A673 (cell line): ENCODE results near the gene PTH2. TPM values are rescaled to one million over a fixed set of nuclear protein-coding genes. Genes with fewer than 3 reads are reported as not detected.

ENCODE experiments used
- BruUV-seq: library from RNA; stranded (reverse); fragments of 400-500 nt; replicated peaks from 2 replicates; lab custom pipeline; 2021; lab: Mats Ljungman, UMichigan
- CTCF ChIA-PET: fragments of 300-600 bp; sonication (Branson Sonifier 250); formaldehyde crosslinking; loops from one replicate; lab custom pipeline; 2022; ENCODE audit warnings: antibody characterized with exemption; lab: Charles Lee
- POLR2A ChIA-PET: fragments of 300-600 bp; sonication (Branson Sonifier 250); formaldehyde crosslinking; loops from one replicate; lab custom pipeline; 2022; ENCODE audit warnings: antibody characterized with exemption; ENCODE audit not compliant: low non-redundant PET; lab: Charles Lee
- DNase-seq: peaks from one replicate; pipeline ENCODE4 v3.0.0-alpha.2; 2015; ENCODE audit warnings: low spot score
- H3K27ac ChIP-seq: fragments of 200-600 bp; sonication (generic); 2 replicates; pipeline ENCODE4 v1.5.1; 2016; ENCODE audit warnings: mixed run types, low read depth, mild to moderate bottlenecking, mixed read lengths, antibody characterized with exemption, low read length; ENCODE audit not compliant: poor library complexity, severe bottlenecking
- H3K27me3 ChIP-seq: fragments of 200-600 bp; sonication (generic); replicated peaks from 2 replicates; pipeline ENCODE4 v1.6.1; 2017; ENCODE audit warnings: mixed run types, low read depth, mild to moderate bottlenecking, mixed read lengths, antibody characterized with exemption, low read length; ENCODE audit not compliant: insufficient read depth, poor library complexity
- H3K36me3 ChIP-seq: fragments of 200-600 bp; sonication (generic); 2 replicates; pipeline ENCODE4 v1.6.1; 2016; ENCODE audit warnings: mixed run types, mild to moderate bottlenecking, mixed read lengths, antibody characterized with exemption, low read length; ENCODE audit not compliant: insufficient read depth, poor library complexity, severe bottlenecking
- H3K4me1 ChIP-seq: fragments of 200-600 bp; sonication (generic); 2 replicates; pipeline ENCODE4 v1.6.1; 2017; ENCODE audit warnings: mixed run types, mild to moderate bottlenecking, mixed read lengths, antibody characterized with exemption, low read length; ENCODE audit not compliant: insufficient read depth, poor library complexity, severe bottlenecking
- H3K4me3 ChIP-seq: fragments of 200-600 bp; sonication (generic); 2 replicates; pipeline ENCODE4 v1.5.1; 2016; ENCODE audit warnings: low read depth, mixed run types, mild to moderate bottlenecking, mixed read lengths, low read length; ENCODE audit not compliant: poor library complexity, severe bottlenecking
- H3K9me3 ChIP-seq: fragments of 200-600 bp; sonication (generic); 2 replicates; pipeline ENCODE4 v1.6.1; 2016; ENCODE audit warnings: mixed run types, low read depth, mild to moderate bottlenecking, mixed read lengths, antibody characterized with exemption, low read length; ENCODE audit not compliant: poor library complexity, severe bottlenecking
- EZH2 ChIP-seq: fragments of 200-600 bp; sonication (generic); IDR thresholded peaks from 2 replicates; pipeline ENCODE4 v1.6.1; 2017; ENCODE audit warnings: borderline replicate concordance, low read depth, mild to moderate bottlenecking, mixed read lengths, antibody characterized with exemption, low read length; ENCODE audit not compliant: poor library complexity, severe bottlenecking
- intact Hi-C: fragments of 100-400 bp; cut with micrococcal nuclease; formaldehyde crosslinking; loops from one replicate; pipeline ENCODE4 v1.10.0; 2022; ENCODE audit not compliant: unreplicated experiment
- total RNA-seq: library from RNA; stranded (reverse); gene quantifications from 2 replicates; pipeline ENCODE4 v1.2.3, GENCODE V29; 2021
- TF ChIP-seq, protein P1 (sequence below): fragments of 300-800, 200-600 bp; sonication (generic); conservative IDR thresholded peaks from 2 replicates; pipeline ENCODE4 v1.5.1; 2017; ENCODE audit warnings: low read depth, mild to moderate bottlenecking, antibody characterized with exemption, low read length, moderate library complexity, mixed read lengths

Gene PTH2
- total RNA-seq, 1 experiment from 2014 or later, result not detected

DNA sequence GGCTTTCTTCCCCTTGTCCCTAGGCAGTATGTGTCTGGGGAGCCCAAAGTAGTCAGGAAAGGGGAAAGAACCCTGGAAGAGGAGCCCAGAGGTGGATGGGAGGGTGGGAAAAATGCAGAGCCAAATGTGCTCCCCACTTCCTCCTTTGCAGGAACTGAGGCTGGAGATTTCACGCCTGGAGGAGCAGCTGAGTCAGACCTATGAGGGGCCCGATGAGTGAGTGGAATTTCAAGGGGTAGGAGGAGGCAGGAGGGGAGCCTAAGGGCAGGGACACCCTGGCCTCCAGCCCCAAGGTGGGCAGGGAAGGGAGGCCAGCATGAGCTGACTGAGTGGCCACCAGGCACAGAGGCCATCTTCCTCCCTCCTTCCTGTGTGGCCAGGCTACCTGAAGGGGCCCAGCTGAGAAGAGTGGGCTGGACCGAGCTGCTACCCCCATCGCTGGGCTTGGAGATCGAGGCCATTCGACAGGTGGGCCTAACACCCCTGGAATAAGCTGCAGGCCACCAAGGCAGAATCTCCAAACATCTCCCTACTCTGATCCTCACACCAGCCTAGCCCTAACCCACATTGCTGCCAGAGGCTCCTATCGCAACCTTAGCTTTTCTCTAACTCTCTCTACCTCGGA is 14.3 kb downstream of the PTH2 start:
- Histone ChIP-seq H3K27ac (no peak overlapping the region), H3K36me3 (no peaks in the 10 kb centered on the region), H3K4me1 (peaks cover 5% of the 10 kb centered on the region), H3K4me3 (no peak overlapping the region), H3K27me3 (no peaks in the 10 kb centered on the region), H3K9me3 (no peaks in the 10 kb centered on the region)
- no peak for TF ChIP-seq EZH2
- TF ChIP-seq, protein P1, sequence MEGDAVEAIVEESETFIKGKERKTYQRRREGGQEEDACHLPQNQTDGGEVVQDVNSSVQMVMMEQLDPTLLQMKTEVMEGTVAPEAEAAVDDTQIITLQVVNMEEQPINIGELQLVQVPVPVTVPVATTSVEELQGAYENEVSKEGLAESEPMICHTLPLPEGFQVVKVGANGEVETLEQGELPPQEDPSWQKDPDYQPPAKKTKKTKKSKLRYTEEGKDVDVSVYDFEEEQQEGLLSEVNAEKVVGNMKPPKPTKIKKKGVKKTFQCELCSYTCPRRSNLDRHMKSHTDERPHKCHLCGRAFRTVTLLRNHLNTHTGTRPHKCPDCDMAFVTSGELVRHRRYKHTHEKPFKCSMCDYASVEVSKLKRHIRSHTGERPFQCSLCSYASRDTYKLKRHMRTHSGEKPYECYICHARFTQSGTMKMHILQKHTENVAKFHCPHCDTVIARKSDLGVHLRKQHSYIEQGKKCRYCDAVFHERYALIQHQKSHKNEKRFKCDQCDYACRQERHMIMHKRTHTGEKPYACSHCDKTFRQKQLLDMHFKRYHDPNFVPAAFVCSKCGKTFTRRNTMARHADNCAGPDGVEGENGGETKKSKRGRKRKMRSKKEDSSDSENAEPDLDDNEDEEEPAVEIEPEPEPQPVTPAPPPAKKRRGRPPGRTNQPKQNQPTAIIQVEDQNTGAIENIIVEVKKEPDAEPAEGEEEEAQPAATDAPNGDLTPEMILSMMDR, result no peak
- intact Hi-C loops, result no loop called here
- ChIA-PET POLR2A (no interaction called here), CTCF (no interaction called here)
- BruUV-seq, result no TSS peak
- DNase-seq, result no peak

DNA sequence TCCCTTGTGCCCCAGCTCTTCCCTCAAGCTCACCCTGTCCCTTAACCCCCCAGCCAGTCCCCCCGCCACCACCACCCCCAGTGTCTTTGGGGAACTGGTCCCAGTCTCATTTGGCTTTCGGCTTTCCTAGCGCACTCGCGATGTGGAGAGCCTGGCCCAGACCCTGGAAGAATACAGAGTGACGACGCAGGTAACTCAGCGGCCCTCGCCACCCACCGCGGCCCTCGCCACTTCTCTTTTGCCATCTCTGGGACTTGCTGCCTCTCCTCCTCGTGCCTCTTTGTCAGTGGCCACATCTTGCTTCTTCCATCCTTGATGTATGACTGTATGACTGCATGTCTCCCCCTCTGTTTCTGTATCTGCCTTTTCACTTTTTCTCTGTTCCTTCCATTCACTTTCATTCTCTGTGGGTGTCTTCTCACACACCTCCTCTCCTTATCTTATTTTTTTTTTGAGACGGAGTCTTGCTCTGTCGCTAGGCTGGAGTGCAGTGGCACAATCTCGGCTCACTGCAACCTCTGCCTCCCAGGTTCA is 15.7 kb downstream of the PTH2 start:
- intact Hi-C loops, result no loop called here
- no peak for TF ChIP-seq EZH2
- TF ChIP-seq, protein P1, result no peak
- H3K36me3 ChIP-seq, result no peaks in the 10 kb centered on the region
- H3K27ac ChIP-seq, result no peak overlapping the region
- H3K9me3 ChIP-seq, result no peaks in the 10 kb centered on the region
- peaks cover 14% of the 10 kb centered on the region for H3K4me1 ChIP-seq
- no peaks in the 10 kb centered on the region for H3K27me3 ChIP-seq
- ChIA-PET CTCF (no interaction called here), POLR2A (no interaction called here)
- no TSS peak for BruUV-seq
- H3K4me3 ChIP-seq, result no peak overlapping the region
- DNase-seq, result no peak

DNA sequence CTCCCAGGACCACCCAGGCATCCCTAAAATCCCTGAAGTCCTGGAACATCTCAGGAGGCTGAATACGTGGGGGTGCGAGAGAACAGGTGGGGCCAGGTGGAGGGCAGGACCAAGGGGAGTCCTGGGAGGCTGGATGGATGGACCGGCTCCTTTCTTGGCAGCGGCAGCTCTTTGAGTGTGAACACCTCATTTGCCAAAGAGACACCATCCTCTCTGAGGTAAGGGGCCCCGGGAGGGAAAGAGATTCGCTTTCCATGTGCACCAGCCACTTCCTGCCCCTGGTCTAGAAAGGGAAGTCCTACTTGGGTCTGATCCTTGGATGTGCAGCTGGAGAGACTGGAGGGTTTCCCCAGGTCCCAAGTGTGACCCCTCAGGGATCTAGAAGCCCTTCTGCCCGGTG is 16.2 kb downstream of the PTH2 start:
- Histone ChIP-seq H3K27me3 (no peaks in the 10 kb centered on the region), H3K27ac (no peak overlapping the region), H3K36me3 (no peaks in the 10 kb centered on the region), H3K4me1 (peaks cover 14% of the 10 kb centered on the region), H3K9me3 (no peaks in the 10 kb centered on the region), H3K4me3 (no peak overlapping the region)
- intact Hi-C loops, result no loop called here
- DNase-seq, result no peak
- POLR2A ChIA-PET, result no interaction called here
- CTCF ChIA-PET, result no interaction called here
- BruUV-seq, result no TSS peak
- TF ChIP-seq, protein P1, result no peak
- TF ChIP-seq EZH2, result no peak
